Measurements from ENCODE around the gene GAPDH. TPM values are rescaled to one million over a fixed set of nuclear protein-coding genes. Genes with fewer than 3 reads are reported as not detected.

GAPDH gene
- total RNA-seq, 4 donors from 2014 or later, result 1,191 to 3,596 (median 1,852) TPM

DNA sequence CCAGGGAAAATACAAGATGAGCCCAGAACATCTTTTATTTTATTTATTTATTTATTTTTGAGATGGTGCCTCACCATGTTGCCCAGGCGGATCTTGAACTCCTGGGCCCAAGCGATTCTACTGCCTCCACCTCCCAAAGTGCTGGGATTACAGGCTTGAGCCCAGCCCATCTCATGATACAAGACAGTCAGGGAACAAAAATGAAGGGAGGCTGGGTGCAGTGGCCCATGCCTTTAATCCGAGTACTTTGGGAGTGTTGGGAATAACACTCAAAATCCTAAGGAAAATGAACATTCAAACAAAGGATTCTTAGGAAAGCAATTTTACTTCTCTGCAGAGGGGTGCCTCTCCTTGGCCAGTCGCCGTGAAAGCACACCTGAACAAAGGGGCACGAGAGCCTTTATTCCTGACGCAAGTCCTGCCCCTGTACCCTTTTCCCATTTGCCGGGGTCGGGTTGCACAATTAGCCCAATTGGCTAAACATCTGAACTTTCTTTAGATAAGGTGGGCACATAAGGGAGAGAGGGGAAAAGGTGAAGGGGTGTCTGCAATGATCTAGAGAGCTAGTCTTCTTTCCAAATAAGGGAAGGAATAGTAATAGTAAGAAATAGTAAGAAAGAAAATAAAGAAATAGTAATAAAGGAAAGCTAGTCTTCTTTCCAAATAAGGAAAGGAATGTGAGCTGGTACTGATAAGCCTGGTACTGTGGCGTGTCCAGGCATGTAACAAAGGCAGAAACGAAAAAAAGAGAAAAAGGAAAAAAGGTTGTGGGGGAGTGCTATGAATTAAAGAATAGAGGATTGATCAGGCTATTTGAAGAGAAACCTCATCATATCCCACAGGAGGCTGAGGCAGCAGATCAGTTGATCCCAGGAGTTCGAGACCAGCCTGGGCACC, 27.0 kb upstream of the GAPDH start:
- intact Hi-C loops (cut with DNase I), result no loop called here

DNA sequence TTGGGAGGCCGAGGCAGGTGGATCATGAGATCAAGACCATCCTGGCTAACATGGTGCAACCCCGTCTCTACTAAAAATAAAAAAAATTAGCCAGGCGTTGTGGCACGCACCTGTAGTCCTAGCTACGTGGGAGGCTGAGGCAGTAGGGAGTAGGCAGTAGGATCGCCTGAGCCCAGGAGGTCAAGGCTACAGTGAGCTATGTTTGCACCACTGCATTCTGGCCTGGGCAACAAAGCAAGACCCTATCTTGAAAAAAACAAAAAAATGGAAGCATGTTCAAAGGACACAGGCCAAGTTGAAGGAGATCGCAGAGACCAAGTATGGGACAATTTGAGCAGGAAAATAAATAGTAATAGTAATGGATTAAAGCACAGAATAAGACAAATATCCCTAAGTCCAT, 26.2 kb upstream of the GAPDH start:
- H3K36me3 ChIP-seq, result peaks cover 10 to 19% of the 10 kb centered on the region in 2 donors
- H3K9me3 ChIP-seq, result no peaks in the 10 kb centered on the region
- H3K27me3 ChIP-seq, result no peaks in the 10 kb centered on the region
- no peak for DNase-seq
- H3K4me3 ChIP-seq (replicated peaks in 1 of 3), result no peak overlapping the region
- whole genome bisulfite sequencing, 2 donors, result 81 to 83% methylated on average over 7 of the region's 7 CpGs
- intact Hi-C loops (cut with DNase I), result no loop called here
- TF ChIP-seq, protein P1, sequence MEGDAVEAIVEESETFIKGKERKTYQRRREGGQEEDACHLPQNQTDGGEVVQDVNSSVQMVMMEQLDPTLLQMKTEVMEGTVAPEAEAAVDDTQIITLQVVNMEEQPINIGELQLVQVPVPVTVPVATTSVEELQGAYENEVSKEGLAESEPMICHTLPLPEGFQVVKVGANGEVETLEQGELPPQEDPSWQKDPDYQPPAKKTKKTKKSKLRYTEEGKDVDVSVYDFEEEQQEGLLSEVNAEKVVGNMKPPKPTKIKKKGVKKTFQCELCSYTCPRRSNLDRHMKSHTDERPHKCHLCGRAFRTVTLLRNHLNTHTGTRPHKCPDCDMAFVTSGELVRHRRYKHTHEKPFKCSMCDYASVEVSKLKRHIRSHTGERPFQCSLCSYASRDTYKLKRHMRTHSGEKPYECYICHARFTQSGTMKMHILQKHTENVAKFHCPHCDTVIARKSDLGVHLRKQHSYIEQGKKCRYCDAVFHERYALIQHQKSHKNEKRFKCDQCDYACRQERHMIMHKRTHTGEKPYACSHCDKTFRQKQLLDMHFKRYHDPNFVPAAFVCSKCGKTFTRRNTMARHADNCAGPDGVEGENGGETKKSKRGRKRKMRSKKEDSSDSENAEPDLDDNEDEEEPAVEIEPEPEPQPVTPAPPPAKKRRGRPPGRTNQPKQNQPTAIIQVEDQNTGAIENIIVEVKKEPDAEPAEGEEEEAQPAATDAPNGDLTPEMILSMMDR (IDR thresholded peaks at IDR 0.05), result no peak
- no peak for TF ChIP-seq POLR2A (IDR thresholded peaks at IDR 0.05)
- H3K4me1 ChIP-seq, result no peaks in the 10 kb centered on the region
- H3K27ac ChIP-seq, result no peak overlapping the region

More for the DNA sequence above, 27.0 kb upstream of the GAPDH start:
- H3K9me3 ChIP-seq, result no peaks in the 10 kb centered on the region
- no peak overlapping the region for H3K27ac ChIP-seq
- TF ChIP-seq, protein P1 (IDR thresholded peaks at IDR 0.05), result no peak
- no peak for TF ChIP-seq POLR2A (IDR thresholded peaks at IDR 0.05)
- no peak for DNase-seq
- H3K27me3 ChIP-seq, result no peaks in the 10 kb centered on the region
- H3K4me3 ChIP-seq (replicated peaks in 1 of 3), result no peak overlapping the region
- no peaks in the 10 kb centered on the region for H3K4me1 ChIP-seq
- peaks cover 7 to 11% of the 10 kb centered on the region in 2 donors for H3K36me3 ChIP-seq
- 87 to 88% methylated on average over 12 of the region's 12 CpGs for WGBS, 2 donors

DNA sequence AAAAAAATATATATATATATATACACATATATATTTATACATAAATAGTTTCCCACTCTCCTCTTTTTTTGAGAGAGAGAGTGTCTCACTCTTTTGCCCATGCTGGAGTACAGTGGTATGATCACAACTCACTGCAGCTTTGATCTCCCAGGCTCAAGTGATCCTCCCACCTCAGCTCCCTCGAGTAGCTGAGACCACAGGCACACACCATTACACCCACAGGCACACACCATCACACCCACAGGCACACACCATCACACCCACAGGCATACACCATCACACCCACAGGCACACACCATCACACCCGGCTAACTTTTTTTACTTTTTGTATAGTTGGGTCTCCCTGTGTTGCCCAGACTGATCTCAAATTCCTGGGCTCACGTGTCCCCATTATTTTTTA, 14.1 kb upstream of the GAPDH start:
- H3K4me1 ChIP-seq, result no peaks in the 10 kb centered on the region
- 74 to 79% methylated on average over 3 of the region's 3 CpGs for WGBS, 2 donors
- H3K36me3 ChIP-seq, result peaks cover 62% of the 10 kb centered on the region in 2 donors
- intact Hi-C loops (cut with DNase I), result no loop called here
- DNase-seq, result no peak
- no peaks in the 10 kb centered on the region for H3K27me3 ChIP-seq
- H3K27ac ChIP-seq, result no peak overlapping the region
- H3K9me3 ChIP-seq, result no peaks in the 10 kb centered on the region
- H3K4me3 ChIP-seq (replicated peaks in 1 of 3), result no peak overlapping the region
- TF ChIP-seq, protein P1 (IDR thresholded peaks at IDR 0.05), result no peak
- TF ChIP-seq POLR2A (IDR thresholded peaks at IDR 0.05), result no peak

DNA sequence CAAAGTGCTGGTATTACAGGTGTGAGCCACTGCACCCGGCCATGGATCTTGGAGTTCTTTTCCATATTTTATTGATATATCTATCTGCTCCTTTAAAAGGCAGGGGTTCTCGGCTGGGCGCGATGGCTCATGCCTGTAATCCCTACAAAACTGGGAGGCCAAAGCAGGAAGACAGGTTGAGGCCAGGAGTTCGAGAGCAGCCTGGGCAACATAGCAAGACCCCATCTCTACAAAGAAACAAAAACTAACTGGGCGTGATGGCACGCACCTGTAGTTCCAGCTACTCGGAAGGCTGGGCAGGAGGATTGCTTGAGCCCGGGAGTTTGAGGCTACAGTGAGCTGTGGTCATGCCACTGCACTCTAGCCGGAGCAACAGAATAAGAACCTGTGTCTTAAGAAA, 12.1 kb upstream of the GAPDH start:
- DNase-seq, result no peak
- intact Hi-C loops (cut with DNase I), result no loop called here
- no peaks in the 10 kb centered on the region for H3K9me3 ChIP-seq
- no peak for TF ChIP-seq POLR2A (IDR thresholded peaks at IDR 0.05)
- TF ChIP-seq, protein P1 (IDR thresholded peaks at IDR 0.05), result no peak
- no peak overlapping the region for H3K4me3 ChIP-seq (replicated peaks in 1 of 3)
- H3K27me3 ChIP-seq, result no peaks in the 10 kb centered on the region
- H3K4me1 ChIP-seq, result no peaks in the 10 kb centered on the region
- WGBS, 2 donors, result 81 to 89% methylated on average over 10 of the region's 10 CpGs
- peaks cover 65 to 66% of the 10 kb centered on the region in 2 donors for H3K36me3 ChIP-seq
- H3K27ac ChIP-seq, result no peak overlapping the region

DNA sequence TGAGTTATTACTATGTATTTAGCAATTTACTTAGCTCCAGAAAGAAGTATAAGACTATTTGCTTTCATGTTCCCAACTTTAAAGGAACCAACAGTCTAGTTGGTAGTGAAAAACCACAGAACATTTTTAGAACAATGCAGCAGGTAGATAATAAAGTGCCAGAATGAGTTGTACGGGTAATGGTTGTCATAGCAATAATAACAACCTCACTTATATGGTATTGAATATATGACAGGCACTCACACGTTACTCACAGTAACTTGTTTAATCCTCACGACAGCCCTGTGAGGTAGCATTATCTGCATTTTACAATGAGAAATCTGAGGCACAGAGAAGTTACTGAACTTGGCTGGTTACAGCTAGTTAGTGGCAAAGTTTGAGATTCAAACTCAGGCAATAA, 10.6 kb upstream of the GAPDH start:
- no peaks in the 10 kb centered on the region for H3K9me3 ChIP-seq
- intact Hi-C loops (cut with DNase I), result no loop called here
- no peaks in the 10 kb centered on the region for H3K27me3 ChIP-seq
- no peaks in the 10 kb centered on the region for H3K4me1 ChIP-seq
- H3K36me3 ChIP-seq, result peaks cover 69 to 72% of the 10 kb centered on the region in 2 donors
- H3K4me3 ChIP-seq (replicated peaks in 1 of 3), result no peak overlapping the region
- H3K27ac ChIP-seq, result no peak overlapping the region
- DNase-seq, result no peak
- TF ChIP-seq, protein P1 (IDR thresholded peaks at IDR 0.05), result no peak
- no peak for TF ChIP-seq POLR2A (IDR thresholded peaks at IDR 0.05)
- WGBS, 2 donors, result 92 to 96% methylated on average over 3 of the region's 3 CpGs

All from thyroid gland (tissue), 4 donors.